H1 (cell line): ENCODE results near the gene KCNAB2.

Experiments used
- BRCA1 ChIP-seq: IDR thresholded peaks from 2 replicates; pipeline ENCODE4 v1.6.1; 2012; ENCODE audit warnings: low read depth, low read length, improper control_type of control experiment
- CBX5 ChIP-seq: fragments of 300-800, 300-1000 bp; sonication (generic); IDR thresholded peaks from 2 replicates; pipeline ENCODE4 v1.7.1; 2016; ENCODE audit warnings: antibody characterized with exemption, low read length, low read depth
- CEBPB ChIP-seq: IDR thresholded peaks from 2 replicates; pipeline ENCODE4 v1.6.1; 2012; ENCODE audit warnings: low read depth, low read length
- EP300 ChIP-seq, 2 experiments: IDR thresholded peaks; 1 replicate in 1 of 2; 2 replicates in 1 of 2; pipeline ENCODE4 v1.6.1; 2011 to 2012; ENCODE audit warnings: low read depth in 2 of 2, low read length in 2 of 2, mild to moderate bottlenecking in 2 of 2, borderline replicate concordance in 1 of 2, inconsistent platforms in 1 of 2, moderate library complexity in 1 of 2
- FOSL1 ChIP-seq: IDR thresholded peaks from 2 replicates; pipeline ENCODE4 v1.6.1; 2011; ENCODE audit warnings: mild to moderate bottlenecking, low read depth, low read length, moderate library complexity; ENCODE audit not compliant: insufficient read depth
- KDM1A ChIP-seq: fragments of 200-600, 300-600 bp; sonication (generic); IDR thresholded peaks from 2 replicates; pipeline ENCODE4 v1.7.1; 2016; ENCODE audit warnings: mild to moderate bottlenecking, low read length, borderline replicate concordance
- NANOG ChIP-seq: IDR thresholded peaks from 2 replicates; pipeline ENCODE4 v1.6.1; 2011; ENCODE audit warnings: low read length, low read depth, mild to moderate bottlenecking, inconsistent platforms; ENCODE audit not compliant: insufficient read depth, poor library complexity, severe bottlenecking
- POLR2A ChIP-seq, 2 experiments: IDR thresholded peaks; 1 replicate in 1 of 2; 2 replicates in 1 of 2; pipeline ENCODE4 v1.6.1; 2011; ENCODE audit warnings: low read depth in 2 of 2, low read length in 2 of 2, mild to moderate bottlenecking in 2 of 2; ENCODE audit errors: control extremely low read depth in 1 of 2
- SIN3A ChIP-seq, 2 experiments: IDR thresholded peaks in 1 of 2; conservative IDR thresholded peaks in 1 of 2; 2 replicates each; pipeline ENCODE4 v1.6.1; 2011 to 2012; ENCODE audit warnings: low read length in 2 of 2, improper control_type of control experiment in 1 of 2, low read depth in 1 of 2, mild to moderate bottlenecking in 1 of 2
- SP1 ChIP-seq: IDR thresholded peaks from 2 replicates; pipeline ENCODE4 v1.6.1; 2011; ENCODE audit warnings: low read depth, low read length
- YY1 ChIP-seq: IDR thresholded peaks from 2 replicates; pipeline ENCODE4 v1.6.1; 2011; ENCODE audit warnings: low read depth, mild to moderate bottlenecking, low read length
- TF ChIP-seq, protein P1 (sequence below), 3 experiments: IDR thresholded peaks; 1 replicate in 2 of 3; 2 replicates in 1 of 3; pipeline versions ENCODE4 v1.5.1 to v1.6.1; 2011; ENCODE audit warnings: low read length in 3 of 3, mild to moderate bottlenecking in 3 of 3, inconsistent platforms in 2 of 3, low read depth in 1 of 3, moderate library complexity in 1 of 3; ENCODE audit not compliant: insufficient read depth in 1 of 3; ENCODE audit errors: control extremely low read depth in 1 of 3
- TF ChIP-seq, protein P2 (sequence below): IDR thresholded peaks from 2 replicates; pipeline ENCODE4 v1.6.1; 2012; ENCODE audit warnings: inconsistent platforms

DNA sequence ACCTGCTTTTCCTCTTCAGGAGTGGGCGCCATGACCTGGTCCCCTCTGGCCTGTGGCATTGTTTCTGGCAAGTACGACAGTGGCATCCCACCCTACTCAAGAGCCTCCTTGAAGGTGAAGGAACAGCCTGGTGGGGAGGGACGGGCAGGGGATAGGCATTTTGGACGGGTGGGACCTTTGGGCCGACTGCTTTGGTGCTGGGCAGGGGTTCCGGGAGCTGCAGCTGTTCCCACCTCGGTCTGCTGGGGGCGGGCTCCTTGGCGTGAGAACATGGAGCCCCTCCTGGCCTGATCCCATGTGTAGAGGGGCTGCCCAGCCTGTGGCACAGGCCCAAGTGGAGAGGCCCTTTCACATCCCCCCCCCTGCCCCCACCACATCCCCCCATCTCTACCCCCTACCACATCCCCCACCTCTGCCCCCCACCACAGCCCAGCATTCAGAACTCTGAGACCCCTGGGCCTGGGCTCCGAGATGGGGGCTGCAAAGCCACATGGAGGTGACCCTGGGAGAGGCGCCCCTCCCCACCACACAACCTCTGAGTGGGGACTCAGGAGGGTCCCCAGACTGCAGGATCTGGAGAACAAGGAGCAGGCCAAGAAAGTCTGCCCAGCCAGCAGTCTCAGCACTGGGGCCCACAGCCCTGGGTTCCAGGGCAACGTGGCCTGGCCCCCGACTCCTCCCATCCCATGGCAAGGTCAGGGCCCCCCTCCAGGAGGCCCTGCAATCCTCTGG lies 50.0 kb downstream of the KCNAB2 start:
- TF ChIP-seq YY1 (no peak), NANOG (no peak), SIN3A (conservative IDR thresholded peaks at IDR 0.05 in 1 of 2, IDR thresholded peaks at IDR 0.05 in 1 of 2; ENCODE audit: low read depth in 1 of 2, low read length in 2 of 2) (no peak), FOSL1 (no peak), CBX5 (no peak), SP1 (no peak), POLR2A (IDR thresholded peaks at IDR 0.05; ENCODE audit: control extremely low read depth in 1 of 2, low read depth in 2 of 2, low read length in 2 of 2) (no peak), KDM1A (no peak), BRCA1 (no peak), EP300 (IDR thresholded peaks at IDR 0.05; ENCODE audit: borderline replicate concordance in 1 of 2, low read depth in 2 of 2, low read length in 2 of 2) (no peak), CEBPB (no peak)
- TF ChIP-seq, protein P1, sequence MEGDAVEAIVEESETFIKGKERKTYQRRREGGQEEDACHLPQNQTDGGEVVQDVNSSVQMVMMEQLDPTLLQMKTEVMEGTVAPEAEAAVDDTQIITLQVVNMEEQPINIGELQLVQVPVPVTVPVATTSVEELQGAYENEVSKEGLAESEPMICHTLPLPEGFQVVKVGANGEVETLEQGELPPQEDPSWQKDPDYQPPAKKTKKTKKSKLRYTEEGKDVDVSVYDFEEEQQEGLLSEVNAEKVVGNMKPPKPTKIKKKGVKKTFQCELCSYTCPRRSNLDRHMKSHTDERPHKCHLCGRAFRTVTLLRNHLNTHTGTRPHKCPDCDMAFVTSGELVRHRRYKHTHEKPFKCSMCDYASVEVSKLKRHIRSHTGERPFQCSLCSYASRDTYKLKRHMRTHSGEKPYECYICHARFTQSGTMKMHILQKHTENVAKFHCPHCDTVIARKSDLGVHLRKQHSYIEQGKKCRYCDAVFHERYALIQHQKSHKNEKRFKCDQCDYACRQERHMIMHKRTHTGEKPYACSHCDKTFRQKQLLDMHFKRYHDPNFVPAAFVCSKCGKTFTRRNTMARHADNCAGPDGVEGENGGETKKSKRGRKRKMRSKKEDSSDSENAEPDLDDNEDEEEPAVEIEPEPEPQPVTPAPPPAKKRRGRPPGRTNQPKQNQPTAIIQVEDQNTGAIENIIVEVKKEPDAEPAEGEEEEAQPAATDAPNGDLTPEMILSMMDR (IDR thresholded peaks at IDR 0.05; ENCODE audit: control extremely low read depth in 1 of 3, insufficient read depth in 1 of 3, low read depth in 1 of 3, low read length in 3 of 3), result peak in 2 of 3 experiments; percentile 6 to 12; a peak in 2 of 4 replicates
- TF ChIP-seq, protein P2, sequence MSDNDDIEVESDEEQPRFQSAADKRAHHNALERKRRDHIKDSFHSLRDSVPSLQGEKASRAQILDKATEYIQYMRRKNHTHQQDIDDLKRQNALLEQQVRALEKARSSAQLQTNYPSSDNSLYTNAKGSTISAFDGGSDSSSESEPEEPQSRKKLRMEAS, result no peak
